Neuronal stem cell (in vitro differentiated cells): ENCODE data around the gene SPOCK3.

Experiments used
- DNase-seq: peaks from one replicate; pipeline ENCODE4 v3.0.0-alpha.2; 2013; ENCODE audit warnings: low spot score
- H2AFZ ChIP-seq: one replicate; pipeline ENCODE4 v1.6.1; 2013; ENCODE audit warnings: mild to moderate bottlenecking, low read length, inconsistent platforms
- H2AK5ac ChIP-seq: 2 replicates; pipeline ENCODE4 v1.6.1; 2013; ENCODE audit warnings: low read depth, mild to moderate bottlenecking, inconsistent platforms, low read length, moderate library complexity, mixed read lengths
- H2BK120ac ChIP-seq: 2 replicates; pipeline ENCODE4 v1.6.1; 2013; ENCODE audit warnings: low read depth, mild to moderate bottlenecking, inconsistent platforms, low read length, moderate library complexity, mixed read lengths
- H2BK12ac ChIP-seq: one replicate; pipeline ENCODE4 v1.6.1; 2013; ENCODE audit warnings: low read length, inconsistent platforms
- H2BK15ac ChIP-seq: 2 replicates; pipeline ENCODE4 v1.6.1; 2013; ENCODE audit warnings: mild to moderate bottlenecking, low read length, inconsistent platforms, mixed read lengths
- H2BK5ac ChIP-seq: one replicate; pipeline ENCODE4 v1.6.1; 2013; ENCODE audit warnings: inconsistent platforms, mild to moderate bottlenecking, low read length, moderate library complexity
- H3K14ac ChIP-seq: one replicate; pipeline ENCODE4 v1.6.1; 2013; ENCODE audit warnings: low read length, inconsistent platforms
- H3K18ac ChIP-seq: 2 replicates; pipeline ENCODE4 v1.6.1; 2013; ENCODE audit warnings: low read length, inconsistent platforms
- H3K23ac ChIP-seq: 2 replicates; pipeline ENCODE4 v1.6.1; 2013; ENCODE audit warnings: low read depth, mild to moderate bottlenecking, mixed read lengths, low read length, inconsistent platforms; ENCODE audit not compliant: poor library complexity
- H3K27ac ChIP-seq: replicated peaks from 3 replicates; pipeline ENCODE4 v1.5.1; 2013; ENCODE audit warnings: low read length, inconsistent platforms
- H3K27me3 ChIP-seq, 3 experiments: 2 replicates each; pipeline ENCODE4 v1.6.1; 2013; ENCODE audit warnings: low read length in 3 of 3, mild to moderate bottlenecking in 2 of 3, inconsistent platforms in 1 of 3, low read depth in 1 of 3, mixed read lengths in 1 of 3, moderate library complexity in 1 of 3; ENCODE audit not compliant: control insufficient read depth in 3 of 3, insufficient read depth in 3 of 3
- H3K36me3 ChIP-seq, 2 donors: replicated peaks in 1 of 2; 2 replicates each; pipeline ENCODE4 v1.6.1; 2013; ENCODE audit warnings: low read length in 2 of 2; ENCODE audit not compliant: control insufficient read depth in 2 of 2, insufficient read depth in 2 of 2
- H3K4ac ChIP-seq: 2 replicates; pipeline ENCODE4 v1.6.1; 2013; ENCODE audit warnings: inconsistent platforms, mild to moderate bottlenecking, low read length, moderate library complexity
- H3K4me1 ChIP-seq, 2 donors: 1 replicate in 1 of 2; 2 replicates in 1 of 2; pipeline ENCODE4 v1.6.1; 2013; ENCODE audit warnings: low read length in 2 of 2, low read depth in 1 of 2; ENCODE audit not compliant: control insufficient read depth in 2 of 2, insufficient read depth in 1 of 2
- H3K4me2 ChIP-seq: one replicate; pipeline ENCODE4 v1.6.1; 2013; ENCODE audit warnings: mild to moderate bottlenecking, low read length, inconsistent platforms; ENCODE audit not compliant: insufficient read depth, poor library complexity, severe bottlenecking
- H3K4me3 ChIP-seq, 2 donors: 2 replicates each; pipeline ENCODE4 v1.5.1; 2013; ENCODE audit warnings: low read length in 2 of 2, mild to moderate bottlenecking in 2 of 2, inconsistent platforms in 1 of 2, moderate library complexity in 1 of 2
- H3K79me1 ChIP-seq: one replicate; pipeline ENCODE4 v1.6.1; 2013; ENCODE audit warnings: low read depth, mild to moderate bottlenecking, inconsistent platforms, low read length, moderate library complexity
- H3K9ac ChIP-seq: one replicate; pipeline ENCODE4 v1.6.1; 2013; ENCODE audit warnings: mild to moderate bottlenecking, low read depth, low read length, inconsistent platforms; ENCODE audit not compliant: poor library complexity
- H3K9me3 ChIP-seq, 2 donors: replicated peaks in 1 of 2; 2 replicates each; pipeline versions ENCODE3 to v1.6.1; 2013; ENCODE audit warnings: low read length in 2 of 2, mild to moderate bottlenecking in 2 of 2, inconsistent platforms in 1 of 2, low read depth in 1 of 2, mixed read lengths in 1 of 2, moderate library complexity in 1 of 2; ENCODE audit not compliant: control insufficient read depth in 2 of 2, insufficient read depth in 1 of 2
- H4K8ac ChIP-seq: one replicate; pipeline ENCODE4 v1.6.1; 2013; ENCODE audit warnings: low read depth, mild to moderate bottlenecking, inconsistent platforms, low read length, moderate library complexity
- H4K91ac ChIP-seq: one replicate; pipeline ENCODE4 v1.6.1; 2013; ENCODE audit warnings: low read length, low read depth, mild to moderate bottlenecking, inconsistent platforms; ENCODE audit not compliant: poor library complexity
- WGBS, 2 donors: extraction: QIAGEN DNeasy Blood & Tissue Kit; methylation state at CpG; one replicate each; pipeline ENCODE4 v1.1.7; 2013; ENCODE audit warnings: missing lambda C conversion rate in 2 of 2, mixed read lengths in 1 of 2; ENCODE audit not compliant: insufficient read length in 2 of 2, insufficient replicate concordance in 1 of 2; ENCODE audit errors: extremely low coverage in 2 of 2; 5-methylcytosine and 5-hydroxymethylcytosine counted together

SPOCK3 gene

DNA sequence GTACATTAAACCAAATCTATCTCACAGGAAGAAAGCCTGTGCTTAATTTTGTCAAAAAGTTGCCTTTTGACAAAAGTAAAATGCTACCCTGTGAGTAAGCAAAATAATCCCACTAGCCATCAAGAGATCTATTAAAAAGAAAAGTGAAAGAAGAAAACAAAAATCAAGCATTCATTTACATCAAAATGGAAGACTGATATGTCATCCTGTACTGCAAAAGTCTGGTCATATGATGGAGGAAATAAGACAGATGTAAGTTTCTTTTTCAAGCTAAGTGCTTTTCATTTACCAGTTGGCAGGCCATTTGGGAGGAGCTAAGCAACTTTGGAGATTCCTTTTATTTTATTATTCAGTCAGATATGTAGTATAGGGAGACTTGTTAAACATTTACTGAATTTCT, 387.4 kb downstream of the SPOCK3 start:
- H3K4me2 ChIP-seq: no peak overlapping the region
- H2AK5ac ChIP-seq: no peak overlapping the region
- no peak overlapping the region for H3K27ac ChIP-seq
- H4K8ac ChIP-seq: no peak overlapping the region
- no peak overlapping the region for H3K23ac ChIP-seq
- no peaks in the 10 kb centered on the region for H3K79me1 ChIP-seq
- no peak overlapping the region for H3K14ac ChIP-seq
- H3K9ac ChIP-seq: no peak overlapping the region
- no peak overlapping the region for H4K91ac ChIP-seq
- no peak overlapping the region for H2BK12ac ChIP-seq
- no peaks in the 10 kb centered on the region for H3K27me3 ChIP-seq
- no peak overlapping the region for H3K4ac ChIP-seq
- H3K4me1 ChIP-seq: no peaks in the 10 kb centered on the region
- H3K36me3 ChIP-seq: no peaks in the 10 kb centered on the region
- no peak overlapping the region for H2BK15ac ChIP-seq
- H2BK120ac ChIP-seq: no peak overlapping the region
- no peak for DNase-seq
- H3K9me3 ChIP-seq: peaks cover 0 to 2% of the 10 kb centered on the region in 2 donors
- H2BK5ac ChIP-seq: no peak overlapping the region
- no peak overlapping the region for H3K4me3 ChIP-seq
- no peak overlapping the region for H3K18ac ChIP-seq
- H2AFZ ChIP-seq: no peak overlapping the region

DNA sequence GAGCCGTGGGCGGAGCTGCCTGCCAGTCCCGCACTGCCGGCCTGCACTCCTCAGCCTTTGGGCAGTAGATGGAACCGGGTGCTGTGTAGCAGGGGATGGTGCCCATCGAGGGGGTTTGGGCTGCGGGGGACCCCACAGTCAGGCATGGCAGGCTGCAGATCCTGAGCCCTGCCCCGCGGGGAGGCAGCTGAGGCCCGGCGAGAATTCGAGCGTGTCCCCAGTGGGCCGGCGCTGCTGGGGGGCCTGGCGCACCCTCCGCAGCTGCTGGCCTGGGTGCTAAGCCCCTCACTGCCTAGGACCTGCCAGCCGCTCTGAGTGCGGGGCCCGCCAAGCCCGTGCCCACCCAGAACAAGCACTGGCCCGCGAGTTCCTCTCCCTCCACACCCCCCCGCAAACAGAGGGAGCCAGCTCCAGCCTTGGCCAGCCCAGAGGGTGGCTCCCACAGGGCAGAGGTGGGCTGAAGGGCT, 391.5 kb downstream of the SPOCK3 start:
- no peak overlapping the region for H2AK5ac ChIP-seq
- H2BK5ac ChIP-seq: no peak overlapping the region
- DNase-seq: no peak
- H2BK120ac ChIP-seq: no peak overlapping the region
- no CpG with 5 or more reads among the region's 24 CpGs for WGBS, 2 donors
- H3K79me1 ChIP-seq: no peaks in the 10 kb centered on the region
- H4K8ac ChIP-seq: no peak overlapping the region
- H3K23ac ChIP-seq: peak overlapping the region; percentile 20
- no peak overlapping the region for H3K4ac ChIP-seq
- H4K91ac ChIP-seq: no peak overlapping the region
- no peak overlapping the region for H3K4me3 ChIP-seq
- peak overlapping the region; percentile 56 for H3K14ac ChIP-seq
- H3K4me2 ChIP-seq: no peak overlapping the region
- no peak overlapping the region for H2BK12ac ChIP-seq
- peaks cover 0 to 2% of the 10 kb centered on the region in 2 donors for H3K9me3 ChIP-seq
- H2BK15ac ChIP-seq: no peak overlapping the region
- H3K9ac ChIP-seq: no peak overlapping the region
- H3K4me1 ChIP-seq: no peaks in the 10 kb centered on the region
- no peak overlapping the region for H2AFZ ChIP-seq
- H3K18ac ChIP-seq: no peak overlapping the region
- no peaks in the 10 kb centered on the region for H3K36me3 ChIP-seq
- no peaks in the 10 kb centered on the region for H3K27me3 ChIP-seq
- H3K27ac ChIP-seq: no peak overlapping the region

DNA sequence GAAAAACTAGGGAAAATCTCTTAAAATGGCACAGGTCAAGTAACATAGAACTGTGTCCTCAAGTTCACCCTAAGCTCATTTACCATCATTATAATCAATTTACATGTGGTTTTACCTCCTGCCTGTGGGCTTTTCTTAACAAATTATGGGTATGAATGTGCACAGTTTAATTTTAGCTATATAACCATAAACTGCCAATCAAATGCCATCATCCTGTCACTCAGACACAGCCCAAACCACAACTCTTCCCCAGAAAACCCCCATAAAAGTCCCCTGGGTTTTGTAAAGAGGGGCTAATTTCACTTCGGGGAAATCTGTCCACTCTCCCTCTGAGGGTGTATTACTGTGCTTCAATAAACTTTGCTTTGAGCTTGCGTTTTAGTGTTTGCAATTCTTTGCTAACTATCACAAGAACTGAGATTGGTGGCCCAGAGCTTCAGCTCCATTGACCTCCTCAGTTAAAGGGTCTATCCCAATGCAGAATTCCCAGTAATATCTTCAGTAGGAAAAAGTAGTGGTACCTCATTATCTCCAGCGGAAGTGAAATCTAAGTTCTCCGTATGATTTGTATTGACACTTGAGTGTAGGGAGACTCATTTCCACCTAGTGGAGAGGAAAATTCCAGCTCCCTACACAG, 394.6 kb downstream of the SPOCK3 start:
- no peak overlapping the region for H3K9ac ChIP-seq
- H2BK120ac ChIP-seq: no peak overlapping the region
- H3K27ac ChIP-seq: no peak overlapping the region
- no peak overlapping the region for H2BK12ac ChIP-seq
- H4K91ac ChIP-seq: no peak overlapping the region
- H4K8ac ChIP-seq: no peak overlapping the region
- H3K23ac ChIP-seq: no peak overlapping the region
- H3K4me1 ChIP-seq: no peaks in the 10 kb centered on the region
- no peak overlapping the region for H3K18ac ChIP-seq
- peaks cover 0 to 2% of the 10 kb centered on the region in 2 donors for H3K9me3 ChIP-seq
- H3K27me3 ChIP-seq: no peaks in the 10 kb centered on the region
- no peak for DNase-seq
- no peaks in the 10 kb centered on the region for H3K79me1 ChIP-seq
- WGBS, 2 donors: no CpG with 5 or more reads among the region's 4 CpGs
- no peak overlapping the region for H2AFZ ChIP-seq
- H3K14ac ChIP-seq: no peak overlapping the region
- H2AK5ac ChIP-seq: no peak overlapping the region
- no peak overlapping the region for H2BK5ac ChIP-seq
- H3K4ac ChIP-seq: no peak overlapping the region
- H3K4me2 ChIP-seq: no peak overlapping the region
- no peaks in the 10 kb centered on the region for H3K36me3 ChIP-seq
- H3K4me3 ChIP-seq: no peak overlapping the region
- no peak overlapping the region for H2BK15ac ChIP-seq

DNA sequence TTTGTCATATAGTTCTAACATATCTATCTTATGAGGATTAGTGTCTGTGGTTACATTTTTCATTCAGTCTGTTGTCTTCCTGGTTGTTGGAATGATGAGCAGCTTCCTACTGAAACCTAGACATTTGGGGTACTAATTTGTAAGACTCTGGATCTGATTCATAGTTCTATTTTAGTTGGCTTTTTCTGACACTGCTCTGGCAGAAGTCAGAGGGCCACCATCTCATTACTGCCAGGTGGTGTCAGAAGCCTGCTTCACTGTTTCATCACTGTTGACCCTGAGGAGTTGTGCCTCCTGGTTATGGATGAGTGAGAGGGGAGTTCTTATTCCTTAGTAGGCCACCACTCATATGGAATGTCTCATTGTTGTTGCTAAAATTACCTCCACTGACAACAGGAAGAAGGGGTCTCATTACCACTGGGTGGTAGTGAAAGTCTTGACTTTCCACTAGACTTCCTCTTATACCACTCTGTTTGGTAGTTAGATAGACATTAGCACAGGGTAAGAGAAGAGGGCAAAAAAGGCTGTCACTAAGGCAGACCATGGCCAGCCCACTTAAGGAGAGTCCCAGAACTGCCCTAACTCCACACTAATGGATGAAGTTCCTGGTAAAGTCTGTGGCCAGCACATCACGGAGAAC, 395.2 kb downstream of the SPOCK3 start:
- Histone ChIP-seq H2BK15ac (no peak overlapping the region), H3K27ac (no peak overlapping the region), H3K9ac (no peak overlapping the region), H2AK5ac (no peak overlapping the region), H2BK5ac (no peak overlapping the region), H3K4me1 (no peaks in the 10 kb centered on the region), H3K79me1 (no peaks in the 10 kb centered on the region), H4K8ac (no peak overlapping the region), H3K4ac (no peak overlapping the region), H2BK120ac (no peak overlapping the region), H3K27me3 (no peaks in the 10 kb centered on the region), H2BK12ac (no peak overlapping the region), H3K23ac (no peak overlapping the region), H4K91ac (no peak overlapping the region), H3K4me2 (no peak overlapping the region), H3K18ac (no peak overlapping the region), H2AFZ (no peak overlapping the region), H3K9me3 (peaks cover 0 to 2% of the 10 kb centered on the region in 2 donors), H3K4me3 (no peak overlapping the region), H3K36me3 (no peaks in the 10 kb centered on the region), H3K14ac (no peak overlapping the region)
- DNase-seq: no peak
- no CpG with 5 or more reads among the region's 1 CpG for WGBS, 2 donors
